Peyer's patch (tissue), 4 donors: Measurements from ENCODE around the gene SEMA4D.

Experiments used
- POLR2A ChIP-seq, 2 donors: fragments of 450-650 bp; IDR thresholded peaks; one replicate each; pipeline ENCODE4 v1.5.1; 2017; ENCODE audit warnings: antibody characterized with exemption in 2 of 2, mild to moderate bottlenecking in 2 of 2, moderate library complexity in 2 of 2
- TF ChIP-seq, protein P1 (sequence below), 6 experiments: fragments of 450-650 bp in 4 of 6; fragments of 200-600 bp in 2 of 6; sonication (generic) in 1 of 6; IDR thresholded peaks; one replicate each; pipeline ENCODE4 v1.5.1; 2017 to 2019; ENCODE audit warnings: antibody characterized with exemption in 6 of 6, mild to moderate bottlenecking in 3 of 6, moderate library complexity in 1 of 6

DNA sequence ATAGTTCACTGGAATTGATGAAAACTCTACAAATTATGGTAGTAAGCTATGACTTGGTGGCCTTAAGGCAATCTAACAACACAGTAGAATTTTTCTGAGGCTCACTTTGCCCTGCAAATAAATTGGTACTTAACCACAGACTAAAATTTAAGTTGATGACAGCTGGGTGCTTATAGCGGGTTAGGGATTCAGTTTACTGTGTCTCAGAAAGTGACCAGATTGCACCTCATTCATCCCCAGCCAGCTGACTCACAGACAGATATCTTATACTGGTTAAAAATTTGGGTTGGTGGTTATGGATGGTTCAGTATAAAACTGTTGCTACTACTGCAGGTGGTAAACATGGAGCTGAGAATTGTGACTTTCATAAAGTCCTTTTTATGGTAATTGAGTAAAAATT is 184.1 kb downstream of the SEMA4D start:
- no peak for TF ChIP-seq POLR2A (IDR thresholded peaks at IDR 0.05)
- TF ChIP-seq, protein P1, sequence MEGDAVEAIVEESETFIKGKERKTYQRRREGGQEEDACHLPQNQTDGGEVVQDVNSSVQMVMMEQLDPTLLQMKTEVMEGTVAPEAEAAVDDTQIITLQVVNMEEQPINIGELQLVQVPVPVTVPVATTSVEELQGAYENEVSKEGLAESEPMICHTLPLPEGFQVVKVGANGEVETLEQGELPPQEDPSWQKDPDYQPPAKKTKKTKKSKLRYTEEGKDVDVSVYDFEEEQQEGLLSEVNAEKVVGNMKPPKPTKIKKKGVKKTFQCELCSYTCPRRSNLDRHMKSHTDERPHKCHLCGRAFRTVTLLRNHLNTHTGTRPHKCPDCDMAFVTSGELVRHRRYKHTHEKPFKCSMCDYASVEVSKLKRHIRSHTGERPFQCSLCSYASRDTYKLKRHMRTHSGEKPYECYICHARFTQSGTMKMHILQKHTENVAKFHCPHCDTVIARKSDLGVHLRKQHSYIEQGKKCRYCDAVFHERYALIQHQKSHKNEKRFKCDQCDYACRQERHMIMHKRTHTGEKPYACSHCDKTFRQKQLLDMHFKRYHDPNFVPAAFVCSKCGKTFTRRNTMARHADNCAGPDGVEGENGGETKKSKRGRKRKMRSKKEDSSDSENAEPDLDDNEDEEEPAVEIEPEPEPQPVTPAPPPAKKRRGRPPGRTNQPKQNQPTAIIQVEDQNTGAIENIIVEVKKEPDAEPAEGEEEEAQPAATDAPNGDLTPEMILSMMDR (IDR thresholded peaks at IDR 0.05): no peak
